NCI-H510A (cell line): Measurements from ENCODE around the gene ATXN1.

ENCODE experiments used
- DNase-seq: peaks from one replicate; lab custom pipeline; 2025; lab: John Stamatoyannopoulos, UW

The ATXN1 gene

GRCh38 chr6:16305246-16305725 is 456.0 kb downstream of the ATXN1 start:
- DNase-seq: no peak

GRCh38 chr6:16302721-16303552 is 458.3 kb downstream of the ATXN1 start:
- no peak for DNase-seq

GRCh38 chr6:16301511-16301910 is 459.7 kb downstream of the ATXN1 start:
- DNase-seq: no peak

GRCh38 chr6:16299861-16300260 is 461.4 kb downstream of the ATXN1 start:
- no peak for DNase-seq

GRCh38 chr6:16296061-16296670 is 465.1 kb downstream of the ATXN1 start:
- DNase-seq: no peak

- no peak for DNase-seq
These were observed 465.8 kb downstream of the ATXN1 start for GRCh38 chr6:16295471-16295870.

- no peak for DNase-seq
These were observed 466.2 kb downstream of the ATXN1 start for GRCh38 chr6:16295060-16295459.

- DNase-seq: no peak
These were observed 466.9 kb downstream of the ATXN1 start for GRCh38 chr6:16294371-16294770.

- no peak for DNase-seq
These were observed 468.3 kb downstream of the ATXN1 start for GRCh38 chr6:16292942-16293341.

- DNase-seq: no peak
These were observed 468.8 kb downstream of the ATXN1 start for GRCh38 chr6:16292432-16292831.

GRCh38 chr6:16291739-16292138 is 469.5 kb downstream of the ATXN1 start:
- no peak for DNase-seq

GRCh38 chr6:16288163-16288562 is 473.1 kb downstream of the ATXN1 start:
- DNase-seq: no peak

GRCh38 chr6:16286151-16286522 is 475.1 kb downstream of the ATXN1 start:
- DNase-seq: no peak

- DNase-seq: no peak
These were observed 475.7 kb downstream of the ATXN1 start for GRCh38 chr6:16285467-16286150.

GRCh38 chr6:16284472-16284871 is 476.8 kb downstream of the ATXN1 start:
- DNase-seq: no peak

GRCh38 chr6:16282370-16282769 is 478.9 kb downstream of the ATXN1 start:
- DNase-seq: no peak

GRCh38 chr6:16279243-16279642 is 482.0 kb downstream of the ATXN1 start:
- no peak for DNase-seq

GRCh38 chr6:16278750-16279149 is 482.5 kb downstream of the ATXN1 start:
- DNase-seq: no peak

- no peak for DNase-seq
These were observed 483.1 kb downstream of the ATXN1 start for GRCh38 chr6:16278048-16278724.

- no peak for DNase-seq
These were observed 483.9 kb downstream of the ATXN1 start for GRCh38 chr6:16277101-16277981.

- DNase-seq: no peak
These were observed 486.2 kb downstream of the ATXN1 start for GRCh38 chr6:16274885-16275589.
